Brain pericyte (primary cell): Measurements from ENCODE around the gene WNK4.
"Not testable (repeated sequence)": the region's sequence is repeated elsewhere in the genome, so short reads cannot be mapped to it uniquely, and the experiment has no call there.

Experiments
- DNase-seq: peaks from one replicate; pipeline ENCODE4 v3.0.0-alpha.2; 2012; ENCODE audit warnings: low read depth, low spot score

Gene WNK4

DNA sequence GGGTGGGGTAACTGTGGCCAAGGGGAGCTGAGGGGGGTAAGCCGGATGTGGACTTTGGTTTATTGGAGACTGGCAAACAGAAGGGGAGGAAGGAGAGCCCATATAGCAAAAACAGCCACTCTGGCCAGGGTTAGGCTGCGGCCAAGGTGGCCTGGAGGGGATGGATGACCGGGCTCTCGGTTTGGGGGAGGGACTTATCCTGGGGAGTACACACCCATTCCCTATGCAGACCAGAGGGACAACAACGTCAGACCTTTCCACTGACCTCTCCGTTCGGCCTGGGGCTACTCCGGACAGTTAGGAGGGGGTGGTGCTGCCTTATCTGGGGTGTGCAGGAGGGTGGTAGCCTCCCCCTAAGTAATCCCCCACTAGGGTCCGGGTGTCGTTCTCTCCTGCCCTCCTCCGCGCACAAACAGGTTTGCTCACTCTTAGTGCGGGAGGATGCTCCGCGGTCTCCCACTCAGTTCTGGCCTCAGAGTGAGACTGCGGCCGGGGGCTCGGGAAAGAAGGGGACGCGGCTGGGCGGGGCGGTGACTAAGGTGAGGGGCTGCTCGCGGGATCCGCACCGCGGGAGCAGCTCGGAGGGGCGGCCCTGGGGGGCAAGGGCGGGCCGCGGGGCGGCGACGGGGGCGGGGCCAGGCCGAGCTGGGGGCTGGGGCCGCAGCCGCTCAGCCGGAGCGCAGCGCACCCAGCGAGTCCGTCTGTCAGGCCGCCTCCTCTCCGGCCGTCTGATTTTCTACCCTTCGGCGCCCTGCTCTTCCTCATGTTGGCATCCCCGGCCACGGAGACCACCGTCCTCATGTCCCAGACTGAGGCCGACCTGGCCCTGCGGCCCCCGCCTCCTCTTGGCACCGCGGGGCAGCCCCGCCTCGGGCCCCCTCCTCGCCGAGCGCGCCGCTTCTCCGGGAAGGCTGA lies at the start of gene WNK4:
WNK4 (plus strand) TSS at position 675 of the 915 bp plus-strand sequence; CDS start at position 764, 89 bp downstream.
- DNase-seq = no peak

DNA sequence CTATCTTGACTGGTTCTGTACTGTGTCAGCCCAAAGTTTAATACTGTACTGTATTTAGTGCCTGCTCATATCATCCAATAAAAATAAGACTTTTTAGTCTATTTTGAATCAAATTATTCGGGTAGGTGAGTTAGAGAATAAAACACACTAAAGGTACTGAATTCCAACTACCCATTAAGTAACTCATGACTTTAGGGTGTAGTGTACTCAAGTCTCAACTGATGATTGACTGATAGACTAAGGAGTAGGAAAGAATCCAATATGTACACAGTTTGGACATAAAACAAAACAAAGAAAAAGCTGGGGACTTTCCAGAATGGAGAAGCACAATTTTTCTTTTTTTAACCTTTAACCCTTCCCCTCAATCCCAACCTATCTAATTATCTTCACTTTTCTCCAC lies 39.7 kb upstream of the WNK4 start:
- no peak for DNase-seq

DNA sequence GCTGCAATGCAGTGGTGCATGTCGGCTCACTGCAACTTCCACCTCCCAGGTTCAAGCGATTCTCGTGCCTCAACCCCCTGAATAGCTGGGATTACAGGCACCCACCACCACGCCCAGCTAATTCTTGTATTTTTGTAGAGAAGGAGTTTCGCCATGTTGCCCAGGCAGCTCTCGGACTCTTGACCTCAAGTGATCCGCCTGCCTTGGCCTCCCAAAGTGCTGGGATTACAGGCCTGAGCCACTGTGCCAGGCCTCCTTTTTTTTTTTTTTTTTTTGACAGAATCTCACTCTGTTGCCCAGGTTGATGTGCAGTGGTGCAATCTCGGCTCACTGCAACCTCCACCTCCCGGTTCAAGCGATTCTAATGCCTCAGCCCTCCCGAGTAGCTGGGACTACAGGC lies 37.5 kb upstream of the WNK4 start:
- not testable (repeated sequence) for DNase-seq

DNA sequence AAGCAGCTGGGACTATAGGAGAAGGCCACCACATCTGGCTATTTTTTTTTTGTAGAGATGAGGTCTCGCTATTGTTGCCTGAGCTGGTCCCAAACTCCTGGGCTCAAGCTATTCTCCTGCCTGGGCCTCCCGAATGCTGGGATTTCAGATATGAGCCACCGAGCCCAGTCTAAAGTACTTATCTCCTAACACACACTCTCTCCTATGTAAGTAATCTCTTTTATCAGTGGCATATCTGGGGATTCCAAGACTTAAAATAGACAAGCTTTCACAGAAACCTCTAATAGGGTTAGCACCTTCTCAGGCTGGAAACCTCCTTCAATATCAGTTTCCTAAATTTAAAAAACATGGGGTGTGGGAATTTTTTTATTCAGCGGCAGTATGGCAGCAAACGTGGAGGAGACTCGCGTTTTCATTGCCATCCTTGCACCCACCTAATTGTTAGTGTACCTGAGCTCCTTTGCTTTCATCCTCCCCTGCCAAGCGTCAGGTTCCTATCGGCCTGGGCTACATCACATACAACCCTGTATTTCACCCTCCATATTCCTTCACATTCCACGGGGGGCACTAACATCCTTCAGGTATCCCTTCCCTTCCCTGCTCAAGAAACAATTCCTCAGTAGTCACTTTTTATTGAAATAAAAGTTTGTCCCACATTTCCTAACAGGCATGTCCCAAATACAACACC lies 36.7 kb upstream of the WNK4 start:
- no peak for DNase-seq

DNA sequence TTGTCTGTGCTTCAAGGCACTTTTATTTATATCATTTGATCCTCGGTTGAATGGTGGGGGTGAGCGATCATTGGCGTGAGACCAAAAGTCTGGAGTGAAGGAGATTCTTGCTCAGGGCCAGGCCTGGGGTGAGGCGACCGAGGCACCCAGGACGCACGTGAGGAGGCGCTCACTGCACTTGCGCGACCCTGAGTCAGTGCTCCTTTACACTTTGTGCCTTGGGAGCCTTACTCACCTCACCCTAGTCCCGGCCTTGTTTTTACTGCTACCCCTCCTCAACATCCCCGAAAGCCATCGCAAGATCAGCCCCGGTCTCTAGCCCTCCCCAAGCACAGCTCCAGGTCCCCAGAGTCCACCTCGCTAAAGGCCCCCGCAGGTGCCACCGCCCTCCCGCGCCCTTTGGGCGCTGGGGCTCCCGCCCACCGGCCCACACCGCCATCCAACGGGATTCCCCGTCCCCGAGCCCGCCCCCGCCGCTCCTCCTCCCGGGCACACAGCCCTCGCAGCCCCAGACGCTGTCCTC lies 36.1 kb upstream of the WNK4 start:
- DNase-seq = no peak

DNA sequence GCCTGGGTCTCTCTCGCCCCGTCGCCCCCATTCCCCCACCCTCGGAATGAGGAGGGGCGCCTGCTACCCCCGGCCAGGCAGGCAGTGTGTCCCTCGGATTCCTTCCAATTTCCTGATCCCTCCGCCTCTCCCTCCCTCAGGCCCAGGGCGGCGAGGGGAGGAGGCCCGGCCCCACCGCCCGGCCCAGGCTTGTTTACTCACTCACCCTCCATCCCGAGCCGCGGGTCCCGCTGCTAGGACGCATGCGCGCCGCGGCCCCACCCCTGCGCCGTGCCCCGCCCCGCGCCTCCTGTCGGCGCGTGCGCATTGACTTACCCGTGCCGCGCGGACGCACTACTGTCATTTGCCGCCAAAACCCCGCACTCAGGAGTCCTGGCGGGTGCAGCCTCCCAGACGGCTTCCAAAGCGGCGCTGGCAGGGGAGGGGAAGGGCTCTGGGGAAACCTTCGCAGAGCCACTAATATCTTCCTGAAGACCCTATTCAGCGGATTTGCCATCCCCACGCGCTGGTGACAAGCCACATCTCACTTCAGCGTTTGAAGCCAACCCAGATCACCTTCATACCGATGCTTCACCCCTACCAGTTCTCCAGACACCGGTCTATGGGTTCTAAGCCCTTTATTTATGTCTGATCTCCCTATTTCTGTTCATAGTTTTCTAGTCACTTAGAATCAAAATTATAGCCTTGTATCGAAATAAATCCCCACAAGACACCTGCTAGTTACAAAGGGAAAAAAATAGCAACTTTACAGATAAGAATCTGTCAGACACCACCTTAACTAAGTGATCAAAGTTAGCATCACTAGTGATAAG lies 35.4 kb upstream of the WNK4 start, which contains the start of gene EZH1:
EZH1 (minus strand) TSS at position 235 of the 812 bp plus-strand sequence. CDS start 16,099 bp downstream, outside the sequence.
- peak; percentile 56 for DNase-seq

DNA sequence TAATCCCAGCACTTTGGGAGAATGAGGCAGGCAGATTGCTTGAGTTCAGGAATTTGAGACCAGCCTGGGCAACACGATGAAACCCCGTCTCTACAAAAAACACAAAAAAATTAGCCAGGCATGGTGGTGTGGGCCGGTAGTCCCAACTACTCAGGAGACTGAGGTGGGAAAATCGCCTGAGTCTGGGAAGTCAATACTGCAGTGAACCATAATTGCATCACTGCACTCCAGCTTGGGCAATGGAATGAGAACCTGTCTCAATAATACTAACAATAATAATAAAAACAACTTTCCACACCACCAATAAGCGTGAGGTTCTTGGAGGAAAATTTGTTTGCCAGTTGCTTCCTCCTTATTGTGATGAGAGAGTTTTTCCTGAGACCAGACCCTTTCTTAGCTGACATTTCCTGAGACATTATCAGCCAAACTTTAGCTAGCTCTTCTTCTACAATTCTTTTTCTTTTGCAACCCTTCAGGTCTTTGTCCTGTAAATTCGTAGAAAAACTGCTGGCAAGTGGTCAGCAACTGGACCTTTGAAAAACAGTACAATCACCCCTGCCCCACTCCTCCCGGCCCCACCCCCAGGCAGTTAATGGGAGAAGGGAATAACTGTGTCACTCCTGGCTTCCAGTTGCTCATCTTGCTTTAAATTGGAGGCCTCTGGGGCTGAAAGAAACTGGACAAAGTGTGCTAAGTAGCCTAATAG lies 32.1 kb upstream of the WNK4 start:
- no peak for DNase-seq

DNA sequence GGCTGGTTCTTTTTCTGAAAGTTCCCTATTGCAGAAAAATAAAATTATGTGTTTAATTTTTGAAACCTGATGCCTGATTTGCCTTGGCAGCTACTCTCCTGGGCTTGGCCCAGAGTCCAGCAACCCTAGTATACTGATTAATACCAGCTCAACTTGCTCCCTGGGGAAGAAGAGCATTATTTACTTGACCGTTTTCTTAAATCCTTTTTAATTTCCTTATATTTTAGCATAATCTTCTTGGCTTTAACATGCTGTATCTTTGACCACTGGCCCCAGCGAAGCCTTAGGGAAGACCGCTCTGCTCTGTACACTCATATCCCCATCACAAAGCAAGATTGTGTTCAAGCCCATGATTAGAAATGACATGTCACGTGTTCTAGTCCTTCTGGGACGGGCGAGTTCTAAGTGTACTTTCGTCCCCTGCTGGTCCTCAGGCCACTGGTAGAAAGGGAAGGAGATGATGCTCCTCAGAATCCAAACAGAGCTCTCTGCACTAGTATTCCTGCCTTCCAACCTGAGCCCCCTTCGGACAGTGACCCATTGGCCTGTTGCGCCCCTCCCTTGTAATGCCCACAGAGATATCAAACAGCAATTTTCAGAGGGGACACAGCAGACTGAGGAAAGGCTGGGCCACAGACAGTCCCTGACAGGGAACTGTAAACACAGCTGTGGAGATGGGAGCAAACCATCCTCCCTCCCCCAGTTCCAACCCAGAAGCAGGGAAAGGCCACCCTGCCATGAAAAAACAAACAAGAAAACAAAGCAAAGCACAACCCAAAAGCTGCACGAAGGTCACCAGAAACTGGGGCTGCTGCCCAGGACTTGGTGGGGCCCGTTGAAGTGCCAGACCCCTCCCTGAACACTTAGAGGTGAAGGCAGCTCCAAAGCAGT lies 31.3 kb upstream of the WNK4 start:
- no peak for DNase-seq

DNA sequence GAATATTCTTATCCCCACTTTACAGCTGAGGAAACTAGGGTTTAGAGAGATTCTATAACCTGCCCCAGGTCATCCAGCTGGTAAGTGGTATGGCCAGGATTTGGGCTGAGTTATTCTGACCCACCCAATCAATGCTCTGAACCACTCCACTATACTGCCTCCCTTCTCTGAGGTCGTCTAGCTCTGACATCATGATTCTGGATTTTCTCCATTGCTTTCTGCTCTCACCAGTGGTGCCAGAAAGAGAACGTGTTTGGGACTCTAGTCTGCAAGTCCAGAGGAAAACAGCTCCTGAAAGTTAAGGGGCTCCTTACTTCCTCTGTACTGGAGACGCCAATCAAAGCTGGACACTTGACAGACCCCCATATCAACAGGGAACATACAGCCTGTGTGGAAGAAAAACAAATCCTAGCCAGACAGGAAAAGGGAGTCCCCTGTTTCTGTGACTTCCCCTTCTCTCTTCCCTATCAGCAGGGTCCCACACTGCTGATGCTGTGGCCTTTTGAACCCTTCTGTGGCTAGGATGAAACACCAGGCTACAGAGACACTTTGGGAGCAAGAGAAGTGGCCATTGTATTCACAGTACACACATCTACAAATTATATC lies 29.6 kb upstream of the WNK4 start:
- DNase-seq = no peak

DNA sequence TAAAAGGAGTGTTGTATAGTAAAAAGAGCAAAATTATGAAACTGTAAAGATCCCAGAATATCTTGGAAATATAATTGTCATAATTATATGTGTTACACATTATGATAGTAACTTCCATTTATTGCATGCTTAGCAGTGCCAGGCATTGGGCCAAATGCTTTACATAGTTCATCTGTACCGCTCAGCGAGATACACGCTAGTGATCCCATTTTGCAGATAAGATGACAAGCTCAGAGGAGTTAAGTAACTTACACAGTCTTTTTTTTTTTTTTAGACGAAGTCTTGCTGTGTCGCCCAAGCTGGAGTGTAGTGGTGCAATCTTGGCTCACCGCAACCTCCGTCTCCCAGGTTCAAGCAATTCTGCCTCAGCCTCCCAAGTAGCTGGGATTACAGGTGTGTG lies 28.8 kb upstream of the WNK4 start:
- no peak for DNase-seq

DNA sequence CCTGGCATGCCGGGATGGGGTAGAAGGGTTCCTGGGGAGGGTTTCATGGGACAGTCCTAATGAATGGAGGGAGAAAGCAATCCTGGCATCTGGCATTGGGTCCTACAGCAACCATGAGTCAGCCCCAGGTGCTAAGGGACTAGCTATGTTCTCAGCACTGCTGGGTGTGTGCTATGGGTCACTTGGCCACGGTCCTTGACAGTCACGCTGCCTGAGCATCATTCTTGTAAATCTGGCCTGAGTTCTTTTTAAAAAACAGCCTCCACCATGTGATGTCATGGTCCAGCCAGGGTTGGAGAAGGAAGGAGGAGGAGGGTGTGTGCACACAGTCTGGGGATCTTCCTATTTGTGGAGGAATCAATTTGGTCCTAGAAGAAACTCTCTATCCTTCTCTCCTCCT lies 25.6 kb upstream of the WNK4 start:
- DNase-seq = no peak

DNA sequence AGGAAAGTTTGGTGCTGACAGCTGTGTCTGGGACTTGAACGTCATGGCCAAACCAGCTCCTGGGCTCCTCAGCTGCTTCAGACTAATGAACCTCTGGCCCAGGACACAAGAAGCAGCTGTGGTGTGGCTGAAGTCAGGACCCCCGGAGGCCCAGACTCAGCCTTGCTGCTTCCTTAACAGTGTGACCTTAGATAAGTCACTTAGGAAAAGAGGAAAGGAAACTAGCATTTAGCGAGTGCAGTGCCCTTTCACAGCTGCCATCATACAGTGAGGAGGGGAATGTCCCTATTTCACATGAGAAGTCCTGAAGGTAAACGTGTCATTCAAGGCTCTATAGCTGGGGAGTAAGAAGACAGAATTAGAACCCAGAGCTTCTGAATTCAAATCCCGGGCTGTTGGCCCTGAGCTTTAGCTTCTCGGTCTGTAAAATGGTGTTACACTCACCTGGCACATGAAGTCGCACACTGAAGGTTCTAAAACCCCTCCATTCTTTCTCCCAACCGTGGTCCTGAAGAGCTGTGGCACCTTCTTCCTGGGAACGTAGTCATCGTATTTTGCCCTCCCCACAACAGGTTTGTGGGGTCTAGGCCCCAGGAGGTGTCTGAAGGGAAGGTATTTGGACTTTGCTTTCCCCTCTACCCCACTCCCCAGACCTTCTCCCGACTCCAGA lies 20.3 kb upstream of the WNK4 start:
- DNase-seq = no peak

DNA sequence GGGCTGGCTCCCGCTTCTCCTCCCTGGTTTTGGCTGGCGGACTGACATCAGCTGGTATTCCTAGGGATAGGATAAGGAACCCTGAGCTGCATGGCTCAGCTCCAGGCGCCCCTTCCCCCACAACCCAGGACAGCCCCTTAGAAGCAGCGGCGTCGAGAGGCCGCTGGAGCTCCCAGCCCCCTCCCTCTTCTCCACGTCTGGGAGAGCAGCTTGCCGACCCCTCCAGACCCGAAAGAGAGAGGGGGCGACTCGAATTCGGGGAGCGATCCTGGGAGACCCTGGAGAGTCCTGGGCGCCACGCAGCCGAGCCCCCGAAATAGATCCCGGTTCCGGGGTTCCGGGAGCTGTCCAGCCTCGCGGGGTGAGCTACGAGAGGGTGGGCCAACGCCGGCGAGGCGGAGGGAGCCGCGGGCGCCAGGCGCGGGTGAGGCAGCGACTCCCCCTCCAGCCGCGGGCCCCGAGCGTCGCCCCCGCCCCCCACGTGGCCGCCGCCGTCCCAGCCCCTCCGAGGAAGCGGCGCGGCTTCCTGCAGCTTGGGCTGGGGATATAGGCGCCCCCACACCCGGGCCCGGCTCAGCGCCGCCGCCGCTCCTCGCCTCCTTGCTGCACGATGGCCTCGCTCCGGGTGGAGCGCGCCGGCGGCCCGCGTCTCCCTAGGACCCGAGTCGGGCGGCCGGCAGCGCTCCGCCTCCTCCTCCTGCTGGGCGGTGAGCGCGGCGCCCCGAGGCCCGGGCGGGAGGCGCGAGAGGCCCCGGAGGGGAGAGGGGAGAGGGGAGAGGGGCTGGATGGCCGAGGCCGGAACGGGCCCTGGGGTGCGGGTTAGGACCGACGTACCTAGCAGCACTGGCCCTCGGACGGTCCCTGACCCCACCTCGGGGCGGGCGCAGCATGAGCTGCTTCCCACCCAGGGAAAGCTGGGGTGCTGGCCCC lies 19.5 kb upstream of the WNK4 start, which contains the start of gene RAMP2:
RAMP2 (plus strand) TSS at position 576 of the 930 bp plus-strand sequence; CDS start at position 611, 35 bp downstream.
- no peak for DNase-seq

DNA sequence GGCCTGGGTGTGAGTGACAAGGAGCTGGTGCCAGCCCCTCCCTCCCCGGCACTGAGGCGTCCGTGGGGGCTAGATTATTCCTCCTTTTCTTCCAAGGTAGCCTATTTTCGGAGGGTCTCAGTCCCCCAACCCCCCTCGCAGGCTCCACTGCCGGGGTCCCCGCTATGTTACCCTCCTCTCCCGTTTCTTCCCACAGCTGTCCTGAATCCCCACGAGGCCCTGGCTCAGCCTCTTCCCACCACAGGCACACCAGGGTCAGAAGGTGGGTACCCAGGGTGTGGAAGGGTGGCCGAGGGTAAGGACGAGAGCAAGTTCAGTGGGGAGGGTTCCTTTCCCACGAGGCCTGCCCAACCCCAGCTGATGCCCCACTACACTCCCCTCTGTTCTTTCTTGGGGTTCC lies 18.8 kb upstream of the WNK4 start:
- no peak for DNase-seq

DNA sequence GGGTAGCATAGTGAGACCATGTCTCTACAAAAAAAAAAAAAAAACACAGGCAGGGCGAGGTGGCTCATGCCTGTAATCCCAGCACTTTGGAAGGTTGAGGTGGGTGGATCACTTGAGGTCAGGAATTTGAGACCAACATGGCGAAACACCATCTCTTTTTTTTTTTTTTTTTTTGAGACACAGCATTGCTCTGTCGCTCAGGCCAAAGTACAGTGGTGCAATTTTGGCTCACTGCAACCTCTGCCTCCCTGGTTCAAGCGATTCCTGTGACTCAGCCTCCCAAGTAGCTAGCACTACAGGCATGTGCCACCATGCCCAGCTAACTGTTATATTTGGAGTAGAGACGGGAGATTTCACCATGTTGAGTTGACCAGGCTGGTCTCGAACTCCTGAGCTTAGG lies 14.3 kb upstream of the WNK4 start:
- no peak for DNase-seq

DNA sequence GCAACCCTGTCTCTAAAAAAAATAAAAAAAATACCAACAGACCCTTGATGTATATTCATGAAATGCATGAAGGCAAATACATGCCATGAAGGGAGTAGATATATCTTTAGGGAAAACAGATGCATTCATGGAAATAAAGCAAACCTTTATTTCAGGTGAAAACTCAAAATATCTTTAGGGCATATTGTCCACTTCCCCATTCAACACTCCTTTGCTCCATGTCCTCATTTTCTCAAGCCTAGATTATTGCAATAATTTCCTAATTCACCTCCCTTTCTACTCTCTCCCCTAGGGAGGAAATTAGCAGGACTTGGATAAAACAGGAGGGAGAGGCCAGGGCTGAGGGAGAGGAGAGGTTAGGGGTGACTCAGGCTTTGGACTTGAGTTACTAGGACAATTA lies 12.9 kb upstream of the WNK4 start:
- no peak for DNase-seq

DNA sequence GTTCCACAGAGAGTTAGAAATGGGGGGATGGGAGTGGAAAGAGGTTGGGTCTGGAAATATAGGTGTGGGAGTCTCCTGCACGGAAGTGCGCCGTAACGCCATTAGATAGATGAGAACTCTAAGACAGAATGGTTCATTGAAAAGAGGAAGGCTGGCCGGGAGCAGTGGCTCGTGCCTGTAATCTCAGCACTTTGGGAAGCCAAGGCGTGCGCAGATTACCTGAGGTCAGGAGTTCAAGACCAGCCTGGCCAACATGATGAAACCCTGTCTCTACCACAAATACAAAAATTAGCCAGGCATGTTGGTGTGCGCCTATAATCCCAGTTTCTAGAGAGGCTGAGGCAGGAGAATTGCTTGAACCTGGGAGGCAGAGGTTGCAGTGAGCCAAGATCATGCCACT lies 12.4 kb upstream of the WNK4 start:
- DNase-seq = not testable (repeated sequence)

DNA sequence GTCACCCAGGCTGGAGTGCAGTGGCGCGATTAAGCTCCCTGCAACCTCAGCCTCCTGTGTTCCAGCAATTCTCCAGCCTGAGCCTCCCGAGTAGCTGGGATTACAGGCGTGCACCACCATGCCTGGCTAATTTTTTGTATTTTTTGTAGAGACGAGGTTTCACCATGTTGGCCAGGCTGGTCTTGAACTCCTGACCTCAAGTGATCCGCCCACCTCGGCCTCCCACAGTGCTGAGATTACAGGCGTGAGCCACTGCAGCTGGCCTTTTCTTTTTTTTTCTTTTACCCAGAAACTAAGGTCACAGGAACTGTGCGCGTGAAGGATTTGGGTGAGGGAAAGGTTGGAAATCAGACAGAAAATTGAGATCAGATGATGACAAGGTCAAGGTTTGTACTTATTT lies 10.4 kb upstream of the WNK4 start:
- DNase-seq = not testable (repeated sequence)
